Measurements from ENCODE around the gene CLCN6.
"Not testable (repeated sequence)": the region's sequence is repeated elsewhere in the genome, so short reads cannot be mapped to it uniquely, and the experiment has no call there.

Gene CLCN6

GRCh38 chr1:11800391-11800755 lies 5.6 kb upstream of the CLCN6 start:
- H3K27me3 Mint-ChIP-seq (ENCODE audit: low read depth): no peaks in the 10 kb centered on the region
- H3K4me3 Mint-ChIP-seq: peak overlapping the region in 1 of 3 experiments; percentile 4
- H3K4me1 Mint-ChIP-seq: peaks cover 47% of the 10 kb centered on the region
- TF ChIP-seq CTCF (IDR thresholded peaks at IDR 0.05; ENCODE audit: unreplicated experiment in 3 of 3): no peak
- H3K27ac Mint-ChIP-seq: peak overlapping the region in 1 of 3 experiments; percentile 32
- H3K9me3 Mint-ChIP-seq: no peaks in the 10 kb centered on the region
- peaks cover 31% of the 10 kb centered on the region for H3K36me3 Mint-ChIP-seq (ENCODE audit: low read depth)

- no peaks in the 10 kb centered on the region for H3K9me3 Mint-ChIP-seq
- H3K4me3 Mint-ChIP-seq: peak overlapping the region; percentile 93 to 97 (median 93)
- no peak for TF ChIP-seq CTCF (IDR thresholded peaks at IDR 0.05; ENCODE audit: unreplicated experiment in 3 of 3)
- H3K27me3 Mint-ChIP-seq (ENCODE audit: low read depth): no peaks in the 10 kb centered on the region
- peaks cover 43% of the 10 kb centered on the region for H3K4me1 Mint-ChIP-seq
- peaks cover 26% of the 10 kb centered on the region for H3K36me3 Mint-ChIP-seq (ENCODE audit: low read depth)
- H3K27ac Mint-ChIP-seq: peak overlapping the region in 2 of 3 experiments; percentile 47 to 96
Observed at GRCh38 chr1:11800756-11801433, 5.1 kb upstream of the CLCN6 start.

DNA sequence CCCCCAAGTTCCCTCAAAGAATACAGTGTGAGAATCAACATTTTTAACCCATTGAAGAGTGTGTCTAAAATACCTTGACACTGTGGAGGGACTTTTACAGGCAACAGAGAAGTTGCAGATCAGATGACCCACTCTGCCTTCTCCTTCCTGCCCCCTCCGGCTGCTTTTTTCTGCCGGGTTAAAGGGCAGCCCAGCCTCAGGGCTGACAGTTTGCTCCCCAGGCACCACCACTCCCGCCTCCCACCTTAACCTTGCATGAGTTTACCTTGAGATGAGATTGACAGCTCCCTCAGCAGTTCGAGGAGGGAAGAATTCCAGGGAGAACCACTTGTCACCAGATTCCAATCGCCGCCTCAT lies 3.4 kb upstream of the CLCN6 start:
- no peak for TF ChIP-seq CTCF (IDR thresholded peaks at IDR 0.05; ENCODE audit: unreplicated experiment in 3 of 3)
- Mint-ChIP-seq H3K4me3 (peak overlapping the region; percentile 93 to 97 (median 93)), H3K4me1 (peaks cover 48% of the 10 kb centered on the region), H3K9me3 (no peaks in the 10 kb centered on the region), H3K36me3 (ENCODE audit: low read depth) (peaks cover 20% of the 10 kb centered on the region), H3K27me3 (ENCODE audit: low read depth) (no peaks in the 10 kb centered on the region), H3K27ac (peak overlapping the region; percentile 91 to 96 (median 96))

GRCh38 chr1:11802973-11803885 lies 2.8 kb upstream of the CLCN6 start:
- no peak for TF ChIP-seq CTCF (IDR thresholded peaks at IDR 0.05; ENCODE audit: unreplicated experiment in 3 of 3)
- Mint-ChIP-seq H3K27me3 (ENCODE audit: low read depth) (no peaks in the 10 kb centered on the region), H3K9me3 (no peaks in the 10 kb centered on the region), H3K36me3 (ENCODE audit: low read depth) (peaks cover 23% of the 10 kb centered on the region), H3K4me1 (peaks cover 51% of the 10 kb centered on the region), H3K27ac (peak overlapping the region; percentile 91 to 96 (median 96)), H3K4me3 (peak overlapping the region; percentile 93 to 97 (median 93))

- H3K27me3 Mint-ChIP-seq (ENCODE audit: low read depth); H3K9me3 Mint-ChIP-seq: not testable (repeated sequence)
- peak overlapping the region; percentile 93 to 97 (median 93) for H3K4me3 Mint-ChIP-seq
- H3K4me1 Mint-ChIP-seq: peaks cover 56% of the 10 kb centered on the region
- peak overlapping the region; percentile 91 to 96 (median 96) for H3K27ac Mint-ChIP-seq
- H3K36me3 Mint-ChIP-seq (ENCODE audit: low read depth): peaks cover 25% of the 10 kb centered on the region
Observed at GRCh38 chr1:11803924-11804665, 1.9 kb upstream of the CLCN6 start.
